IMR-90 (cell line): ENCODE measurements around the gene TLCD5. TPM values are rescaled to one million over a fixed set of nuclear protein-coding genes. Genes with fewer than 3 reads are reported as not detected.

Experiments
- ATAC-seq: fragments of 200-7000 bp; cut with Tn5 transposase; 2 replicates; pipeline ENCODE4 v1.9.1; 2020; ENCODE audit warnings: low read depth, mild to moderate bottlenecking, moderate library complexity
- BruUV-seq: library from RNA; stranded (reverse); fragments of 400-500 nt; replicated peaks from 2 replicates; lab custom pipeline; 2021; lab: Mats Ljungman, UMichigan
- CTCF ChIA-PET: fragments of 300-600 bp; formaldehyde crosslinking; extraction: SDS; loops from one replicate; lab custom pipeline; 2021; ENCODE audit warnings: antibody characterized with exemption; lab: Yijun Ruan, JAX
- POLR2A ChIA-PET: fragments of 300-600 bp; sonication (Branson Sonifier 250); formaldehyde crosslinking; loops from one replicate; lab custom pipeline; 2022; ENCODE audit warnings: antibody characterized with exemption; ENCODE audit not compliant: unreplicated experiment; lab: Charles Lee
- DNase-seq: peaks from one replicate; pipeline ENCODE4 v3.0.0; 2013
- H2AFZ ChIP-seq: replicated peaks from 2 replicates; pipeline ENCODE3; 2013; ENCODE audit warnings: low read length, mild to moderate bottlenecking; ENCODE audit not compliant: poor library complexity
- H2AK5ac ChIP-seq: 2 replicates; pipeline ENCODE4 v1.6.1; 2013; ENCODE audit warnings: low read depth, low read length, inconsistent platforms
- H2AK9ac ChIP-seq: replicated peaks from 2 replicates; pipeline ENCODE3; 2013; ENCODE audit warnings: mild to moderate bottlenecking, low read depth, low read length, moderate library complexity; ENCODE audit not compliant: poor library complexity
- H2BK120ac ChIP-seq: 2 replicates; pipeline ENCODE4 v1.6.1; 2013; ENCODE audit warnings: low read depth, low read length, inconsistent platforms
- H2BK15ac ChIP-seq: 3 replicates; pipeline ENCODE4 v1.6.1; 2013; ENCODE audit warnings: low read depth, low read length, inconsistent platforms
- H2BK20ac ChIP-seq: 2 replicates; pipeline ENCODE4 v1.6.1; 2013; ENCODE audit warnings: low read depth, mild to moderate bottlenecking, inconsistent platforms, low read length, moderate library complexity
- H2BK5ac ChIP-seq: 2 replicates; pipeline ENCODE4 v1.6.1; 2013; ENCODE audit warnings: mild to moderate bottlenecking, low read depth, low read length, inconsistent platforms; ENCODE audit not compliant: poor library complexity, severe bottlenecking
- H3K14ac ChIP-seq: replicated peaks from 2 replicates; pipeline ENCODE4 v1.6.1; 2013; ENCODE audit warnings: low read depth, low read length, inconsistent platforms
- H3K18ac ChIP-seq: 2 replicates; pipeline ENCODE4 v1.6.1; 2013; ENCODE audit warnings: low read depth, low read length, control low read depth
- H3K23ac ChIP-seq: 2 replicates; pipeline ENCODE4 v1.6.1; 2013; ENCODE audit warnings: low read depth, low read length, inconsistent platforms
- H3K27ac ChIP-seq: 2 replicates; pipeline ENCODE4 v1.5.1; 2013; ENCODE audit warnings: mild to moderate bottlenecking, control low read depth, low read length; ENCODE audit not compliant: insufficient read depth
- H3K27me3 ChIP-seq: 2 replicates; pipeline ENCODE4 v1.6.1; 2013; ENCODE audit warnings: low read length; ENCODE audit not compliant: control insufficient read depth, insufficient read depth
- H3K36me3 ChIP-seq: 2 replicates; pipeline ENCODE4 v1.6.1; 2013; ENCODE audit warnings: low read length, mixed read lengths; ENCODE audit not compliant: control insufficient read depth, insufficient read depth
- H3K4ac ChIP-seq: 2 replicates; pipeline ENCODE4 v1.6.1; 2013; ENCODE audit warnings: low read depth, low read length, inconsistent platforms
- H3K4me1 ChIP-seq: 2 replicates; pipeline ENCODE4 v1.6.1; 2013; ENCODE audit warnings: low read length, mixed read lengths; ENCODE audit not compliant: control insufficient read depth, insufficient read depth
- H3K4me2 ChIP-seq: 2 replicates; pipeline ENCODE4 v1.6.1; 2013; ENCODE audit warnings: low read depth, mild to moderate bottlenecking, control low read depth, low read length, moderate library complexity
- H3K4me3 ChIP-seq: 2 replicates; pipeline ENCODE4 v1.5.1; 2013; ENCODE audit warnings: low read depth, mild to moderate bottlenecking, control low read depth, low read length, moderate library complexity; ENCODE audit not compliant: insufficient read depth
- H3K56ac ChIP-seq: 2 replicates; pipeline ENCODE4 v1.6.1; 2013; ENCODE audit warnings: low read length, inconsistent platforms; ENCODE audit not compliant: insufficient read depth; ENCODE audit errors: extremely low read depth
- H3K79me1 ChIP-seq, 2 experiments: 2 replicates each; pipeline ENCODE4 v1.6.1; 2013; ENCODE audit warnings: low read length in 2 of 2, inconsistent platforms in 1 of 2, low read depth in 1 of 2
- H3K9ac ChIP-seq: 2 replicates; pipeline ENCODE4 v1.6.1; 2013; ENCODE audit warnings: low read depth, low read length, control low read depth
- H3K9me1 ChIP-seq: 2 replicates; pipeline ENCODE4 v1.6.1; 2013; ENCODE audit warnings: low read length, inconsistent platforms; ENCODE audit not compliant: insufficient read depth
- H3K9me3 ChIP-seq: 2 replicates; pipeline ENCODE4 v1.6.1; 2013; ENCODE audit warnings: low read length; ENCODE audit not compliant: control insufficient read depth, insufficient read depth
- H4K20me1 ChIP-seq: 2 replicates; pipeline ENCODE4 v1.6.1; 2013; ENCODE audit warnings: low read length, inconsistent platforms; ENCODE audit not compliant: insufficient read depth
- H4K5ac ChIP-seq: 2 replicates; pipeline ENCODE4 v1.6.1; 2013; ENCODE audit warnings: mild to moderate bottlenecking, low read depth, low read length, control low read depth
- H4K8ac ChIP-seq, 2 experiments: 2 replicates each; pipeline ENCODE4 v1.6.1; 2013; ENCODE audit warnings: low read depth in 2 of 2, low read length in 2 of 2, control low read depth in 1 of 2, inconsistent platforms in 1 of 2
- H4K91ac ChIP-seq: 2 replicates; pipeline ENCODE4 v1.6.1; 2013; ENCODE audit warnings: low read depth, low read length, inconsistent platforms; ENCODE audit not compliant: insufficient read depth
- BHLHE40 ChIP-seq: fragments of 150-350 bp; IDR thresholded peaks from 2 replicates; pipeline ENCODE4 v1.6.1; 2016; ENCODE audit warnings: mild to moderate bottlenecking, low read depth, low read length
- CEBPB ChIP-seq: IDR thresholded peaks from 2 replicates; pipeline ENCODE4 v1.6.1; 2012; ENCODE audit warnings: low read depth, low read length, improper control_type of control experiment
- CHD1 ChIP-seq: IDR thresholded peaks from 2 replicates; pipeline ENCODE4 v1.6.1; 2012; ENCODE audit warnings: low read depth, low read length, improper control_type of control experiment
- NFE2L2 ChIP-seq: fragments of 150-350 bp; IDR thresholded peaks from 2 replicates; pipeline ENCODE4 v1.6.1; 2016; ENCODE audit warnings: low read depth, mild to moderate bottlenecking, low read length
- SMC3 ChIP-seq: fragments of 150-350 bp; IDR thresholded peaks from 2 replicates; pipeline ENCODE4 v1.6.1; 2016; ENCODE audit warnings: low read depth, mild to moderate bottlenecking, antibody characterized with exemption, low read length, moderate library complexity
- WGBS, 2 experiments: methylation state at CpG; one replicate each; pipeline versions ENCODE4 v1.1.5 to v1.1.7; 2013; ENCODE audit warnings: missing lambda C conversion rate in 2 of 2; ENCODE audit not compliant: insufficient read length in 1 of 2; ENCODE audit errors: extremely low coverage in 2 of 2; 5-methylcytosine and 5-hydroxymethylcytosine counted together
- dilution Hi-C: fragments of 300-500 bp; cut with HindIII; formaldehyde crosslinking; loops from one replicate; pipeline ENCODE4 v1.14.3; 2018; ENCODE audit warnings: low sequenced_read_pairs; ENCODE audit not compliant: unreplicated experiment
- in situ Hi-C: fragments of 300-500 bp; cut with MboI; formaldehyde crosslinking; loops from 3 replicates; pipeline ENCODE4 v1.14.3; 2019; ENCODE audit warnings: low sequenced_read_pairs, inconsistent platforms, mixed read lengths
- intact Hi-C: fragments of 100-400 bp; cut with micrococcal nuclease; formaldehyde crosslinking; loops from 2 replicates; pipeline ENCODE4 v1.10.0; 2022
- polyA plus RNA-seq, 3 experiments: library from polyadenylated mRNA; depleted of rRNA; stranded (reverse); fragments of >200 nt; gene quantifications; 2 replicates each; pipeline ENCODE4 v1.2.3, GENCODE V29; 2012; ENCODE audit warnings: low replicate concordance in 1 of 3
- total RNA-seq: library from RNA; depleted of rRNA; stranded (reverse); fragments of >200 nt; gene quantifications from 2 replicates; pipeline ENCODE4 v1.2.3, GENCODE V29; 2012
- TF ChIP-seq, protein P1 (sequence below): fragments of 150-350 bp; IDR thresholded peaks from 2 replicates; pipeline ENCODE4 v1.6.1; 2017; ENCODE audit warnings: mild to moderate bottlenecking, antibody characterized with exemption, low read length, low read depth

TLCD5 gene
- total and polyA plus RNA-seq, 2 of the 4 experiments (the other 2 are of a cell fraction): 9.5 to 11.5 TPM

DNA sequence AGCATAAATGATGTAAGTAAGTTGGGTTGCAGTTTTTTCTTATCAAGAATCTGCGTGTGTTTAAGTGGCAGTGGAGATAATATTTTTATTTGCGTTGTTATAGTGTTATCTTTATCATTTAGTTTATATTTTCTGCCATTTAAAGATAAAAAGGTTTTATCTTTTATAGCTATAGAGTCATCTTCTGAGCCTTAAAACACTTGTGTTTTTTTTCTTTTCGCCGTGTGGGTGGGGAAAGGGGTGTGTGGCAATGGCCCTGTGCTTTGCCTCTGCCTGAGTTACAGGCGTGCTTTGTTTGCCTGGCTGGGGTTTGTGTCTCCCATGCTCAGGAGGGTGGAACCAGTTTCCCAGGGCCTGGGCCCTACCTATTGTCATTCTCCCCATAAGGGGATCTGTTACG, 27.3 kb downstream of the TLCD5 start:
- in situ Hi-C loops: no loop called here
- no peak overlapping the region for H4K5ac ChIP-seq
- ChIA-PET CTCF (no interaction called here), POLR2A (no interaction called here)
- no peak overlapping the region for H2BK5ac ChIP-seq
- no peaks in the 10 kb centered on the region for H3K9me3 ChIP-seq
- no peak overlapping the region for H3K14ac ChIP-seq
- 0 out of 2 replicates have a peak overlapping the region, but pooled peaks have one; percentile 13 for H2AK5ac ChIP-seq
- BruUV-seq: no TSS peak
- H2BK15ac ChIP-seq: no peak overlapping the region
- H3K23ac ChIP-seq: no peak overlapping the region
- H2AK9ac ChIP-seq: no peak overlapping the region
- WGBS, 2 experiments: no CpG with 5 or more reads among the region's 6 CpGs
- TF ChIP-seq SMC3 (no peak), CHD1 (no peak), NFE2L2 (no peak), BHLHE40 (no peak), CEBPB (no peak)
- TF ChIP-seq, protein P1, sequence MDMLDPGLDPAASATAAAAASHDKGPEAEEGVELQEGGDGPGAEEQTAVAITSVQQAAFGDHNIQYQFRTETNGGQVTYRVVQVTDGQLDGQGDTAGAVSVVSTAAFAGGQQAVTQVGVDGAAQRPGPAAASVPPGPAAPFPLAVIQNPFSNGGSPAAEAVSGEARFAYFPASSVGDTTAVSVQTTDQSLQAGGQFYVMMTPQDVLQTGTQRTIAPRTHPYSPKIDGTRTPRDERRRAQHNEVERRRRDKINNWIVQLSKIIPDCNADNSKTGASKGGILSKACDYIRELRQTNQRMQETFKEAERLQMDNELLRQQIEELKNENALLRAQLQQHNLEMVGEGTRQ: no peak
- peaks cover 18% of the 10 kb centered on the region for H3K9me1 ChIP-seq
- no peak overlapping the region for H3K18ac ChIP-seq
- intact Hi-C loops: no loop called here
- ATAC-seq (no peak), DNase-seq (no peak)
- H3K9ac ChIP-seq: no peak overlapping the region
- no peak overlapping the region for H4K91ac ChIP-seq
- no peak overlapping the region; the same call in 1 of the 2 replicates for H3K4ac ChIP-seq
- H2BK120ac ChIP-seq: no peak overlapping the region
- no peak overlapping the region for H3K4me3 ChIP-seq
- no peak overlapping the region for H2AFZ ChIP-seq
- H3K27me3 ChIP-seq: no peaks in the 10 kb centered on the region
- no peak overlapping the region; a peak in 1 of 4 replicates for H4K8ac ChIP-seq
- peaks cover 3% of the 10 kb centered on the region; the same call in 1 of the 2 replicates for H3K36me3 ChIP-seq
- dilution Hi-C loops: no loop called here
- no peak overlapping the region for H2BK20ac ChIP-seq
- H3K4me2 ChIP-seq: no peak overlapping the region
- peaks cover 87% of the 10 kb centered on the region for H4K20me1 ChIP-seq
- H3K79me1 ChIP-seq: peaks cover 3 to 60% of the 10 kb centered on the region in 2 experiments
- no peak overlapping the region for H3K56ac ChIP-seq
- H3K4me1 ChIP-seq: peaks cover 15% of the 10 kb centered on the region
- H3K27ac ChIP-seq: no peak overlapping the region
